Neural progenitor cell (in vitro differentiated cells): ENCODE measurements around the gene GLE1. TPM values are rescaled to one million over a fixed set of nuclear protein-coding genes. Genes with fewer than 3 reads are reported as not detected.
A peak's percentile ranks its signal among the peaks of the same experiment; 100 is the strongest.

Experiments used
- DNase-seq: peaks from one replicate; pipeline ENCODE4 v3.0.0-alpha.2; 2016; ENCODE audit warnings: low spot score
- H2AFZ ChIP-seq: fragments of 200-600 bp; sonication (generic); replicated peaks from 2 replicates; pipeline ENCODE4 v1.6.1; 2016; ENCODE audit warnings: antibody characterized with exemption
- H3F3A ChIP-seq: fragments of 200-600 bp; sonication (generic); 2 replicates; pipeline ENCODE4 v1.6.1; 2016; ENCODE audit warnings: antibody characterized with exemption, low read depth
- H3K27ac ChIP-seq: fragments of 200-600 bp; sonication (generic); 2 replicates; pipeline ENCODE4 v1.5.1; 2016; ENCODE audit warnings: mild to moderate bottlenecking
- H3K27me3 ChIP-seq: fragments of 200-600 bp; sonication (generic); 2 replicates; pipeline ENCODE4 v1.6.1; 2016; ENCODE audit warnings: mild to moderate bottlenecking, moderate library complexity
- H3K36me3 ChIP-seq: fragments of 200-600 bp; sonication (generic); 2 replicates; pipeline ENCODE4 v1.5.1; 2016
- H3K4me1 ChIP-seq: fragments of 200-600 bp; sonication (generic); 2 replicates; pipeline ENCODE4 v1.6.1; 2016; ENCODE audit warnings: mixed run types
- H3K4me2 ChIP-seq: fragments of 200-600 bp; sonication (generic); 2 replicates; pipeline ENCODE4 v1.6.1; 2016
- H3K4me3 ChIP-seq: fragments of 200-600 bp; sonication (generic); 2 replicates; pipeline ENCODE4 v1.5.1; 2016
- H3K79me2 ChIP-seq: fragments of 200-600 bp; sonication (generic); 2 replicates; pipeline ENCODE4 v1.6.1; 2016; ENCODE audit warnings: low read depth
- H3K9ac ChIP-seq: fragments of 200-600 bp; sonication (generic); 2 replicates; pipeline ENCODE4 v1.6.1; 2016
- H3K9me3 ChIP-seq: fragments of 200-600 bp; sonication (generic); 2 replicates; pipeline ENCODE4 v1.5.1; 2016; ENCODE audit warnings: low read depth
- H4K20me1 ChIP-seq: fragments of 200-600 bp; sonication (generic); 2 replicates; pipeline ENCODE4 v1.6.1; 2016; ENCODE audit warnings: low read depth
- H3K27ac Mint-ChIP-seq: 3 replicates; pipeline ENCODE4 v1.8.0; 2021; ENCODE audit warnings: mixed read lengths
- H3K27me3 Mint-ChIP-seq: 2 replicates; pipeline ENCODE4 v1.8.0; 2022; ENCODE audit warnings: low read depth, mild to moderate bottlenecking, inconsistent platforms, moderate library complexity, mixed read lengths; ENCODE audit not compliant: insufficient read depth
- H3K36me3 Mint-ChIP-seq: 3 replicates; pipeline ENCODE4 v1.8.0; 2021; ENCODE audit warnings: mixed read lengths
- H3K4me1 Mint-ChIP-seq: 3 replicates; pipeline ENCODE4 v1.8.0; 2021; ENCODE audit warnings: mixed read lengths
- H3K4me3 Mint-ChIP-seq: 3 replicates; pipeline ENCODE4 v1.8.0; 2021; ENCODE audit warnings: mild to moderate bottlenecking, moderate library complexity, mixed read lengths
- H3K9me3 Mint-ChIP-seq: 3 replicates; pipeline ENCODE4 v1.8.0; 2020; ENCODE audit warnings: mixed read lengths
- CTCF ChIP-seq: fragments of 200-600 bp; sonication (generic); IDR thresholded peaks from 2 replicates; pipeline ENCODE4 v1.5.1; 2017; ENCODE audit warnings: antibody characterized with exemption, mild to moderate bottlenecking
- EZH2 ChIP-seq: fragments of 200-600 bp; sonication (generic); IDR thresholded peaks from 2 replicates; pipeline ENCODE4 v1.6.1; 2017; ENCODE audit warnings: antibody characterized with exemption, mild to moderate bottlenecking, moderate library complexity
- EZH2phosphoT487 ChIP-seq: fragments of 200-600 bp; sonication (generic); IDR thresholded peaks from 2 replicates; pipeline ENCODE4 v1.6.1; 2017; ENCODE audit warnings: antibody characterized with exemption
- total RNA-seq: library from RNA; depleted of rRNA; stranded (reverse); fragments of >200 nt; gene quantifications from 2 replicates; pipeline ENCODE4 v1.2.3, GENCODE V29; 2015; ENCODE audit warnings: low replicate concordance

The GLE1 gene, protein sequence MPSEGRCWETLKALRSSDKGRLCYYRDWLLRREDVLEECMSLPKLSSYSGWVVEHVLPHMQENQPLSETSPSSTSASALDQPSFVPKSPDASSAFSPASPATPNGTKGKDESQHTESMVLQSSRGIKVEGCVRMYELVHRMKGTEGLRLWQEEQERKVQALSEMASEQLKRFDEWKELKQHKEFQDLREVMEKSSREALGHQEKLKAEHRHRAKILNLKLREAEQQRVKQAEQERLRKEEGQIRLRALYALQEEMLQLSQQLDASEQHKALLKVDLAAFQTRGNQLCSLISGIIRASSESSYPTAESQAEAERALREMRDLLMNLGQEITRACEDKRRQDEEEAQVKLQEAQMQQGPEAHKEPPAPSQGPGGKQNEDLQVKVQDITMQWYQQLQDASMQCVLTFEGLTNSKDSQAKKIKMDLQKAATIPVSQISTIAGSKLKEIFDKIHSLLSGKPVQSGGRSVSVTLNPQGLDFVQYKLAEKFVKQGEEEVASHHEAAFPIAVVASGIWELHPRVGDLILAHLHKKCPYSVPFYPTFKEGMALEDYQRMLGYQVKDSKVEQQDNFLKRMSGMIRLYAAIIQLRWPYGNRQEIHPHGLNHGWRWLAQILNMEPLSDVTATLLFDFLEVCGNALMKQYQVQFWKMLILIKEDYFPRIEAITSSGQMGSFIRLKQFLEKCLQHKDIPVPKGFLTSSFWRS
- total RNA-seq, result 22.7 and 26.3 TPM in 2 replicates

DNA sequence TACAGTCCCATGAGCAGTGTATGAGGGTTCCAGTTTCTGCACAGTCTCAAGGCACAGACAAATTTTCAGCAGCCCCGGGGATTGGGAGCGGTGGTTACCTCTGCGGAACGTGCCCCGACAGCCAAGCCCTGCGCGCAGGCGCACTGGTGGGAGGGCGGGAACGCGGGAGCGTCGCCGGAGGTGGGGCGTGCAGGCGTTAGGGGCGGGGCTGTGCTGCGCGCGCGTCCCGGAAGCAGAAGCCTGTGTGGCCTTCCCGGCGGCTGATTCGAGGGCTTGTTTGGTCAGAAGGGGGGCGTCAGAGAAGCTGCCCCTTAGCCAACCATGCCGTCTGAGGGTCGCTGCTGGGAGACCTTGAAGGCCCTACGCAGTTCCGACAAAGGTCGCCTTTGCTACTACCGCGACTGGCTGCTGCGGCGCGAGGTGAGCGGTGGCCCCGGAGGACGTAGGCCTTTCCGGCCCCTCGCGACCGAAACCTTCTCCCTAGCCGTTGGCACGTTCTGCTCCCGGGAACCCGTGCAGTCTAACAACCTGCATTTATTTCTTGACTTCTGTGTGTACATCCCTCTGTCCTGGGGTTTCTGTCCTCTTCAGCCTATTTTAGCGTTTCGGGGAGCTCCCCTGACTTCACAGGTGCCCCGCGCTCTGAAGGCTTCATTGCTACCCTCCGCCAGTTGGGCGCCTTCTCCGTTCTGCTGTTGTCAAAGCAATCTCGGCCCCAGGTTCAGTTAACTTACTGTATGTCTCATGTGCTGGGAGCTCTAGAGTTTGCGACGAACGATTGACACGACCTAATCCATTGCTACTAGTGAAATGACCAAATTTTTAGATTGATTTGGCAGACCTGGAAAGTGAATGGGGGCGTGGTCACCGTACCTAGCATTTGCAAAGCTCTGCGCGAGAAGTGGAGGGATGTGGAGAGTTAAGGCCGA is at the start of gene GLE1:
Gene GLE1 (plus strand): TSS at position 235 of the 929 bp plus-strand sequence. CDS start 87 bp downstream, at position 322.
- H3K4me2 ChIP-seq, result peak within 1 kb of the TSS; percentile 86
- H2AFZ ChIP-seq, result peak within 1 kb of the TSS; percentile 95
- H3K9me3 Mint-ChIP-seq, result no peaks in the 10 kb centered on the region
- H3K27me3 Mint-ChIP-seq, result no peaks in the 10 kb centered on the region
- peak within 1 kb of the TSS; percentile 39 for H3K9ac ChIP-seq
- H3K27me3 ChIP-seq, result no peaks in the 10 kb centered on the region
- H3K79me2 ChIP-seq, result peaks cover 22% of the 10 kb centered on the region
- peak; percentile 98 for DNase-seq
- H3K4me3 ChIP-seq, result peak within 1 kb of the TSS; percentile 90
- peak within 1 kb of the TSS; percentile 100 for H3K4me3 Mint-ChIP-seq
- H3K27ac Mint-ChIP-seq, result peak within 1 kb of the TSS; percentile 63
- H3K4me1 Mint-ChIP-seq, result peaks cover 11% of the 10 kb centered on the region
- peaks cover 9% of the 10 kb centered on the region for H3K4me1 ChIP-seq
- peaks cover 10% of the 10 kb centered on the region for H4K20me1 ChIP-seq
- no peak for TF ChIP-seq EZH2
- no peak for TF ChIP-seq CTCF
- no peak for TF ChIP-seq EZH2phosphoT487
- no peaks in the 10 kb centered on the region for H3K9me3 ChIP-seq
- no peak within 1 kb of the TSS for H3K27ac ChIP-seq
- H3F3A ChIP-seq, result peaks cover 8% of the 10 kb centered on the region
- no peaks in the 10 kb centered on the region for H3K36me3 ChIP-seq
- H3K36me3 Mint-ChIP-seq, result peaks cover 6% of the 10 kb centered on the region

DNA sequence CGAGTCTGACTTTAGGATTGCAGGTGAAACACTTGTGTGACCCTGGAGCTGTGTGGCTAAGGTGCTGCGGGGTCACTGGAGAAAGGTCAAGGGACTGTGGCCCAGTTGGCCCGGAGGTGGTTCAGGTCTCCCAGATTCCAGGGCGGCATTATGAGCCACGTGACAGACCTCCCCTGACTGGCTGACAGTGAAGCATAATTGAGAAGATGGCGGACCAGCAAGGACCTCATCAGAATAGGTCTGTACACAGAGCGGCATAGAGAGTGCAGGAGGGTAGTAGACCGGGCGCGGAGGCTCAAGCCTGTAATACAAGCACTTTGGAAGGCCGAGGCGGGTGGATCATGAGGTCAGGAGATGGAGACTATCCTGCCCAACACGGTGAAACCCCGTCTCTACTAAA is 49.5 kb upstream of the GLE1 start:
- TF ChIP-seq EZH2, result no peak
- no peak for TF ChIP-seq CTCF
- TF ChIP-seq EZH2phosphoT487, result no peak
- no peaks in the 10 kb centered on the region for H3K27me3 Mint-ChIP-seq
- peaks cover 8% of the 10 kb centered on the region for H3K79me2 ChIP-seq
- H2AFZ ChIP-seq, result no peak overlapping the region
- peaks cover 5% of the 10 kb centered on the region for H3K4me1 ChIP-seq
- no peak overlapping the region for H3K9ac ChIP-seq
- H3F3A ChIP-seq, result peaks cover 8% of the 10 kb centered on the region
- peaks cover 29% of the 10 kb centered on the region for H4K20me1 ChIP-seq
- H3K4me3 Mint-ChIP-seq, result peak overlapping the region; percentile 90
- H3K4me1 Mint-ChIP-seq, result peaks cover 19% of the 10 kb centered on the region
- no peaks in the 10 kb centered on the region for H3K9me3 Mint-ChIP-seq
- H3K36me3 Mint-ChIP-seq, result peaks cover 12% of the 10 kb centered on the region
- H3K4me2 ChIP-seq, result no peak overlapping the region
- DNase-seq, result no peak
- H3K27ac Mint-ChIP-seq, result peak overlapping the region; percentile 57
- H3K9me3 ChIP-seq, result no peaks in the 10 kb centered on the region
- H3K27me3 ChIP-seq, result peaks cover 73% of the 10 kb centered on the region
- no peaks in the 10 kb centered on the region for H3K36me3 ChIP-seq
- no peak overlapping the region for H3K4me3 ChIP-seq
- H3K27ac ChIP-seq, result no peak overlapping the region

DNA sequence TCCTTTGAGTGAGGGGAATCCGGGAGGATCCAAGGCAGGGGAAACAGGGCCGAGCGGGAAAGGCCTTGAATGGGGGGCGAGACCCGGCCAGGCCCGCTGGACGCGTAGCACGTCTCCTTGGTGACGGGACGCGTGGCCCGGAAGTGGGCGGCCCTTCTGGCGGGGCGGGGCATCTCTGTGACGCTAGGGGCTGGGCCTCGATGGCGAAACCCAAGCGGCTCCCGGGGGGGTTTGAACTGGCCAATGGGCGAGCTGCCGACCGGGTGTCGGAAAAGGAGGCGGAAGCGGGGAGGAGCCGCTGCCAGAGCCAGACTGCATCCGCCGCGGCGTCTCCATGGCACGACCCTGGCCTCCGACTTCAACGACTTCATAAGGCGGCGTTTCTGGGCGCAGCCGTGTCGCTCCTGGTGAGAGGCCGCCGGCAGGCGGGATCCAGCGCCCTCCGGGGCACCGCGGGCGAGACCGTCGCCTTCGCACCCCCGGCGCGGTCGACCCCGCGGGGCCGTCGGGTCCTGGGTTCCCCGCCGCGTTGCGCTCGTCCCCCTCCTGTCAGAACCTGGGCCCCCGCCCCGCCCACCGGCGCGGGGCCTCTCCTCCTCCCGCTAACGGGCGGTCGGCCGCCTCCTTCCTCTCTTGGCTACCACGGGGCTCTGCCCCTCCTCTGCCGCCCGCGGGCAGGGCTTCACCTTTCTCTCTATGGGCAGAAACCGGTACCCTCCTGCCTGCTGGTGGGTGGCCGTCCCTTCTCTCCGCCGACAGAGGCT is 48.5 kb upstream of the GLE1 start, which contains the start of gene ODF2:
Gene ODF2 (plus strand): TSS at position 158 of the 764 bp plus-strand sequence. CDS start 86 bp downstream, at position 244.
- H3K27me3 Mint-ChIP-seq, result no peaks in the 10 kb centered on the region
- no peak within 1 kb of the TSS for H3K27ac ChIP-seq

More for the DNA sequence above, 48.5 kb upstream of the GLE1 start, which contains the start of gene ODF2:
- H3K4me3 Mint-ChIP-seq, result peak within 1 kb of the TSS; percentile 94
- H3K4me3 ChIP-seq, result peak within 1 kb of the TSS; percentile 72
- peak within 1 kb of the TSS; percentile 93 for H3K27ac Mint-ChIP-seq
- H3K9me3 Mint-ChIP-seq, result no peaks in the 10 kb centered on the region
- H4K20me1 ChIP-seq, result peaks cover 29% of the 10 kb centered on the region
- peaks cover 8% of the 10 kb centered on the region for H3K79me2 ChIP-seq
- peaks cover 19% of the 10 kb centered on the region for H3K4me1 Mint-ChIP-seq
- no peaks in the 10 kb centered on the region for H3K9me3 ChIP-seq
- peak within 1 kb of the TSS; percentile 84 for H3K4me2 ChIP-seq
- H3K4me1 ChIP-seq, result peaks cover 5% of the 10 kb centered on the region
- no peak for TF ChIP-seq CTCF
- no peak for TF ChIP-seq EZH2
- TF ChIP-seq EZH2phosphoT487, result no peak
- peak within 1 kb of the TSS; percentile 88 for H2AFZ ChIP-seq
- peaks cover 8% of the 10 kb centered on the region for H3F3A ChIP-seq
- peak; percentile 98 for DNase-seq
- peaks cover 64% of the 10 kb centered on the region for H3K27me3 ChIP-seq
- H3K36me3 ChIP-seq, result no peaks in the 10 kb centered on the region
- H3K9ac ChIP-seq, result no peak within 1 kb of the TSS
- H3K36me3 Mint-ChIP-seq, result peaks cover 17% of the 10 kb centered on the region
